Adipocyte (in vitro differentiated cells): ENCODE results near the gene FAM199X.
"Not testable (repeated sequence)": the region's sequence is repeated elsewhere in the genome, so short reads cannot be mapped to it uniquely, and the experiment has no call there.

Experiments used
- DNase-seq: peaks from one replicate; pipeline ENCODE4 v3.0.0-alpha.2; 2015; ENCODE audit warnings: low read depth
- H3K27me3 ChIP-seq: replicated peaks from 2 replicates; pipeline ENCODE4 v1.7.0; 2013; ENCODE audit warnings: mild to moderate bottlenecking, low read length, moderate library complexity; ENCODE audit not compliant: control insufficient read depth, insufficient read depth
- H3K36me3 ChIP-seq: 2 replicates; pipeline ENCODE4 v1.7.0; 2013; ENCODE audit warnings: low read length, mild to moderate bottlenecking, moderate library complexity; ENCODE audit not compliant: control insufficient read depth, insufficient read depth, severe bottlenecking
- H3K4me1 ChIP-seq: 2 replicates; pipeline ENCODE4 v1.7.0; 2013; ENCODE audit warnings: mild to moderate bottlenecking, low read length, moderate library complexity; ENCODE audit not compliant: control insufficient read depth, insufficient read depth
- H3K4me3 ChIP-seq: 2 replicates; pipeline ENCODE4 v1.7.0; 2013; ENCODE audit warnings: mild to moderate bottlenecking, low read length, moderate library complexity
- H3K9ac ChIP-seq: 2 replicates; pipeline ENCODE4 v1.7.0; 2013; ENCODE audit warnings: mild to moderate bottlenecking, low read length, moderate library complexity
- H3K9me3 ChIP-seq: 2 replicates; pipeline ENCODE4 v1.7.0; 2013; ENCODE audit warnings: mild to moderate bottlenecking, low read length, moderate library complexity; ENCODE audit not compliant: control insufficient read depth

The FAM199X gene

DNA sequence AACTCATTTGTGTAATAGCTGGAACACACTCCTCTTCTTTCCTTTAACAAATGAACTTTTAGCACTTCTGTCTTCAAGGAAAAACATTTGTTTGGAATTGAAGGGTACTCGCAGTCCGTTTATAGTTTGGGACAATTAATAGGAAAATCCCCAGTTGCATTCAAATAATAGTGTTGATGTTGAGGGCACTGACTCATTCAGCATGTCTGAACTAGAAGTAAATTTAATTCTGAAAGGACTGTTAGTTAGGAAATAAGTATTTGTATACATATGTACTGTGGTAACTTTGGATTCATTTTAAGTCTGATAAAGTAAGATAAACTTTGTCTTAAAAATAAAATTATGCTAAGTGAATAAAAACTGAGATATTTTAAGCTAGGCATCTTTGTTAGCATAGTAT is 27.2 kb downstream of the FAM199X start:
- Histone ChIP-seq H3K36me3 (peaks cover 47% of the 10 kb centered on the region), H3K4me3 (no peak overlapping the region), H3K9me3 (no peaks in the 10 kb centered on the region), H3K9ac (no peak overlapping the region), H3K4me1 (no peaks in the 10 kb centered on the region), H3K27me3 (no peaks in the 10 kb centered on the region)
- DNase-seq, result no peak

DNA sequence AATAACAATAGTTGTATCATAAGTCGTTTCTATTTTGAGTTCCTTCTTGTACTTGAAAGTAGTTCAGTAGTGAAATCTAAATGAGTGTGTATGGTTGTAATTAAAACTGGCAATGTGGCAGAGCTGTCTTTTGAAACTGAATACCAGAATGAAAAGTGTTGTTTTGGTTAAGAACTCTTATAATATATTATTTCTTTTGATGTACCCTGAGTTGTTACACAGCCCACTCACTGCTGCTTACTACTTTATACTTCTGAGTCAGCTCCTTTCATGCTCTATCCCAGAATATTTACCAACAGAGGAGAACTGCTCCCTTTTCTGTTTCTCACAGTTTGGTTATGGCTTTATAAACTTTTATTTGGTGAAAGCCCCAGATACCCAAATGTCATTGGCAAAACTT is 28.8 kb downstream of the FAM199X start:
- peaks cover 32% of the 10 kb centered on the region for H3K36me3 ChIP-seq
- DNase-seq, result peak; percentile 8
- H3K9ac ChIP-seq, result no peak overlapping the region
- H3K4me3 ChIP-seq, result no peak overlapping the region
- no peaks in the 10 kb centered on the region for H3K4me1 ChIP-seq
- H3K9me3 ChIP-seq, result no peaks in the 10 kb centered on the region
- H3K27me3 ChIP-seq, result no peaks in the 10 kb centered on the region

DNA sequence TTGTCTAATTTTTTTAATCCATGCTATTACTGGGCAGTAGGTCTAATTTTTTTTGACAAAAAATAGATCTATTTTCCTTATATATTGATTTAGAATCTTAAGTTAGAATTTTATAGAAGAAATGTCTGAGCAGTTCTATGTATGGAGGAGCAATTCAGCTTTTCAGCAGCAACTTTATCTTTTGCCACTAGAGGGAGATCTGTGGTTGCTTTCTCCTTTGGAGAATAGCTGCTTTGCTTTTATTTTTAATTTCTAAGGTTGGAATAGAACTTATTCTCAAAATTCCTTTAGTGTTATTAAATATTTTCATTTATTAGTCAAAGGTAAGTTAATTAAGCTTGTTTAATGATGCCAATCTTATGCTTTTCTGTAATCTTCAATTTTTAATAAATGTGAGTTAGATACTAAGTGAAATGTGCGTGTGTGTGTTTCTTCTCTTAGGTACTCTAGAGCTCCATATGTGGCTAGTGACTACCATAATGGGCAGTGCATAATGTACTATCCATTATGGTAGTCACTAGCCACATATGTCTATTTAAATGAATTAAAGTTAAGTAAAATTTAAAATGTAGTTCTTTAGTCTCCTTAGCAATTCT is 29.3 kb downstream of the FAM199X start:
- Histone ChIP-seq H3K9ac (no peak overlapping the region), H3K27me3 (no peaks in the 10 kb centered on the region), H3K4me3 (no peak overlapping the region), H3K36me3 (peaks cover 26% of the 10 kb centered on the region), H3K9me3 (no peaks in the 10 kb centered on the region), H3K4me1 (no peaks in the 10 kb centered on the region)
- peak; percentile 78 for DNase-seq

DNA sequence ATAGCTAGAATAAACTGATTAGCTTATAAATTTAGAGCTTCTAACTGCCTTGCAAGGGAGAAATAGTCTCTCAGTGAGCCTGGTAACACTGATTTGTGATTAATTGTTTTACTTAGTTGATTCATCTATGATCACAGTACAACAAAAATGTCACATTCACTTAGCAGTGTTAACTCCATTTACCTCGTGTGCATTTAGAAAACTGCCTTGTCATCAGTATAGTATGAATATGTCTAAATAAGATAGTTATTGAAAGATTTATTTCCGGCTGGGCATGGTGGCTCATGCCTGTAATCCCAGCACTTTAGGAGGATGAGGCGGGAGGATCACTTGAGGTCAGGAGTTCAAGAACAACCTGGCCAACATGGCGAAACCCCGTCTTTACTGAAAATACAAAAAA is 39.3 kb downstream of the FAM199X start:
- no peaks in the 10 kb centered on the region for H3K9me3 ChIP-seq
- H3K4me3 ChIP-seq, result no peak overlapping the region
- no peak for DNase-seq
- peaks cover 2% of the 10 kb centered on the region for H3K27me3 ChIP-seq
- no peak overlapping the region for H3K9ac ChIP-seq
- peaks cover 10% of the 10 kb centered on the region for H3K36me3 ChIP-seq
- H3K4me1 ChIP-seq, result no peaks in the 10 kb centered on the region

DNA sequence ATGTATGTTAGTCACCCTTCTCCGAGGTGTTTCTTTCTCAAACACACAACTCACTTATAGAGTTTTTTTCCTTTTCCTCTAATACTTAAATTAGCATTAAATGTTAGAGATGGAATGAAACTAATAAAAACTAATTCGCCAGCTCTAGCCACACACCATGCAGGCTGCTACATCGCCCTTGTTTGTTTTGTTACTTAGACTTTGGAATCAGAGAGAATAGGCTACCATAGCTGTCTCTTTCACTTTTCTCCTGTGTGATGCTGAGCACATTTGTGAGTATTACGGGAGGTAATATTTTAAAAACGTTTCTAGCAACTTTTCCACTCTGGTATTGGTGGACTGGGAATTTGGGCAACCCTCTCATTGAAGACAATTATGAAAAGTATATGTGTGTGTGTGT is 44.9 kb downstream of the FAM199X start:
- Histone ChIP-seq H3K27me3 (peaks cover 25% of the 10 kb centered on the region), H3K9ac (no peak overlapping the region)

DNA sequence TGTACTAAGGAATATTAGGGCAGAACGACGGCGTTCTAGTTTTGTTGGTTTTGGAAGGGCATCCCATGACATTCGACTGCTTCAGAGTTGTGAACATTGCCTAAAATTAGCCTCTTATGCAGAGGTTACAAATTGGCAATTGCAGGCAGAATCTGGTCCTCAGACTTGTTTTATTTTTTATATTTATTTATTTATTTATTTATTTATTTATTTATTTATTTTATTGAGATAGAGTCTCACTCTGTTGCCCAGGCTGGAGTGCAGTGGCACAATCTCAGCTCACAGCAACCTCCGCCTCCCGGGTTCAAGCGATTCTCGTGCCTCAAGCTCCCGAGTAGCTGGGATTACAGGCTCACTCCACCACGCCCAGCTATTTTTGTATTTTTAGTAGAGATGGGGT is 63.8 kb downstream of the FAM199X start:
- Histone ChIP-seq H3K27me3 (peaks cover 30% of the 10 kb centered on the region), H3K9me3 (peaks cover 13% of the 10 kb centered on the region)
- not testable (repeated sequence) for H3K9ac ChIP-seq, H3K36me3 ChIP-seq, H3K4me3 ChIP-seq, DNase-seq, H3K4me1 ChIP-seq

More for the DNA sequence above, 44.9 kb downstream of the FAM199X start:
- Histone ChIP-seq H3K4me3 (no peak overlapping the region), H3K36me3 (no peaks in the 10 kb centered on the region), H3K9me3 (no peaks in the 10 kb centered on the region), H3K4me1 (no peaks in the 10 kb centered on the region)
- no peak for DNase-seq
